Fibroblast of skin of right quadriceps (primary cell): ENCODE results near the gene GLMP.

ENCODE experiments used
- DNase-seq: peaks from one replicate; pipeline ENCODE4 v3.0.0-alpha.2; 2013

GLMP gene

DNA sequence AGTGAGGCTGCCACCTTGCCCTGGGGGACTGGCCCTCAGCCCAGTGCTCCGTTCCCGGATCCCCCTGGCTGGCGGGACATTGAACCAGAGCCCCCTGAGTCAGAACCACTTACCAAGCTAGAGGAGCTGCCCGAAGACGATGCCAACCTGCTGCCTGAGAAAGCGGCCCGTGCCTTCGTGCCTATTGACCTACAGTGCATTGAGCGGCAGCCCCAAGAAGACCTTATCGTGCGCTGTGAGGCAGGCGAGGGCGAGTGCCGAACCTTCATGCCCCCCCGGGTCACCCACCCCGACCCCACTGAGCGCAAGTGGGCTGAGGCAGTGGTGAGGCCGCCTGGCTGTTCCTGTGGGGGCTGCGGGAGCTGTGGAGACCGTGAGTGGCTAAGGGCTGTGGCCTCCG, 10.0 kb downstream of the GLMP start:
- no peak for DNase-seq

DNA sequence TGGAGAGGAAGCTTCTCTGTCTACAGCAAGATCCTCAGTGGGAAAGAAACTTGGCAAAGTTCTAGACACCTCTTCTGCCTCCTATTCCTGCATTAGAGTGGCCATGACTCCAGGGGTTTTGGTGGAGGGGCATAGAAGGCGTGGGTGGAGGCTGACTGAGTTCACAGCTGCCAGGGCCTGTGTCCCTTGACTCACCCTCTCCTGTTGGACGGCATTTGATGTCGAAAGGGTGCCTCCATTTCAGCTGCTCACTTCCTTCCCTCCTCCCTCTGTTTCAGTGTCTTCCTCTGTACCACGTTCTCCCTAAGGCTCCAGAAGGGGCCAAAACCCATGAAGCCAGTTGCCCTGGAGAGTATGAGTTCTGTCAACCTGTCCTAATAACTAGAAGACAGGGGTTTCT, 10.7 kb downstream of the GLMP start:
- DNase-seq, result no peak

DNA sequence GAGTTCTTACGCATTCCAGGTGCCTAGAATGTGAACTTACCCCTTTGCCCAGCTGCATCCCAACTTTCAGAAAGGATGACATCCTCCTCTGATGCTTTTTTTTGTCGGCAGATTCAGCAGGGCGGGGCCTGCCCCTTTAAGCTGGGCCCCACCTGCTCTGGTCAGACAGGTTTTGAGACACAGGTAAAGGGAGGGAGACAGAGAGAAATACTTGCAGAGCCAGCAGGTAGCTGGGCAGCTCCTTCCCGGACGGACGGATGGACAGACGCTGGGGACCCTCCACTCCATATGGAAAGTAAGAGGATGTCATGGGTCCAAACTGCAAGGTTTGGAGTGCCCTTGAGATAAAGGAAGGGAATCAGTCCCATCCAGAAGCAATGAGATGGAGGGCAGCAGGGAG, 11.4 kb downstream of the GLMP start, which contains the start of gene TMEM79:
TSS of gene TMEM79 (plus strand) at position 214 of the 400 bp plus-strand sequence. CDS start 902 bp downstream, outside the sequence.
- DNase-seq, result no peak

DNA sequence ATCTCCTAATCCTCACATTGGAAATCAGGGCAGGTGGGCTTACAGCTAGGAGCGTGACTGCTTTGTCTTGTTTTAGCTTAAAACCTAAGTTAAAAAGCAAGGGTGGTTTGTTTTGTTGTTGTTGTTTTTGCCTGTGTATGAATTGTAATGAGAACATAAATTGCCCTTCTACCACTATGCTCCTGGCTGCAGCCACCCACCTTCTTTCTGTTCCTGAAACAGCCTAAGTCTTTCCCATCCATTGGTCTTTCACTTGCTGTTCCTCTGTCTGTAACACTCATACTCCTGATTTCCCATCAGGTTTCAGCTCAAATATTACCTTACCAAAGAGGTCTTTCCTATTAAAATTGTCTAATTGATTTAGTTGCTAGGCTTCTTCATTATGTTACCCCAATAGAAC, 12.0 kb downstream of the GLMP start:
- no peak for DNase-seq

DNA sequence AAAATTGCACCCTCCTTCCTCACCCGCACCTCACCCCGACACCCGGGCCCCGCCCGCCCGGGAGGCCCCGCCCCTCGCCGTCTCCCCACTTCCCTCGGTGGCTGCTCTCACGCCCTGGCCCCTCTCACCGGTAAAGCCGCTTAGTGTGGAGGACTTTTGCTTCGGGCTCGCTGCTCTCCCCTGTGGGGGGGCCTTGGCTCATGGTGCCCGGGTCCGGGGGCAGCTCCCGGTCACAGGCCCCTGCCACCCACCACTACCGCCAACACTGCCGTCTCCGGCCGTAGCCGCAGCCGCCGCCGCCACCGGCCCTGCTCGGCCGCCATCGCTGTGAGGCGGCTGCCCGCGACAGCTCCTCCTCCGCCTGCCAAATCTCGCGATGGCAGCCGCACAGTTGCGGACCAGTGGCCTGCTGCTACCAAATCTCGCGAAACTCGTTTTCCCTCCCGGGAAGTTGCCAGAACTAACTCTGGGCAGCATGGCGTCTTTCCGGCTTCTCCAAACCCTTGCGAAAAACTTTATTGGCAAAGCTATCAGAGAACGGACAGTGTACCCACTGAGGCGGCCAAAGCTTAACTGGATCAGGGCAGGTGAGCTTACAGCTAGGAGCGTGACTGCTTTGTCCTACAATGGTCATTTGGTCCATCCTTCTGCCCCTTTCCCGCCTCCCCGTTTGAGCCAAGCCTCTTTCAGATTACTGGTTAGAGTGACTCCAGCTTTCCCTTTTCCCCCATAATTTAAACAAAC, 12.8 kb downstream of the GLMP start, which contains the start of gene SMG5:
TSS of gene SMG5 (minus strand) at position 347 of the 744 bp plus-strand sequence. CDS start at position 202, 145 bp downstream.
- peak; percentile 99 for DNase-seq

DNA sequence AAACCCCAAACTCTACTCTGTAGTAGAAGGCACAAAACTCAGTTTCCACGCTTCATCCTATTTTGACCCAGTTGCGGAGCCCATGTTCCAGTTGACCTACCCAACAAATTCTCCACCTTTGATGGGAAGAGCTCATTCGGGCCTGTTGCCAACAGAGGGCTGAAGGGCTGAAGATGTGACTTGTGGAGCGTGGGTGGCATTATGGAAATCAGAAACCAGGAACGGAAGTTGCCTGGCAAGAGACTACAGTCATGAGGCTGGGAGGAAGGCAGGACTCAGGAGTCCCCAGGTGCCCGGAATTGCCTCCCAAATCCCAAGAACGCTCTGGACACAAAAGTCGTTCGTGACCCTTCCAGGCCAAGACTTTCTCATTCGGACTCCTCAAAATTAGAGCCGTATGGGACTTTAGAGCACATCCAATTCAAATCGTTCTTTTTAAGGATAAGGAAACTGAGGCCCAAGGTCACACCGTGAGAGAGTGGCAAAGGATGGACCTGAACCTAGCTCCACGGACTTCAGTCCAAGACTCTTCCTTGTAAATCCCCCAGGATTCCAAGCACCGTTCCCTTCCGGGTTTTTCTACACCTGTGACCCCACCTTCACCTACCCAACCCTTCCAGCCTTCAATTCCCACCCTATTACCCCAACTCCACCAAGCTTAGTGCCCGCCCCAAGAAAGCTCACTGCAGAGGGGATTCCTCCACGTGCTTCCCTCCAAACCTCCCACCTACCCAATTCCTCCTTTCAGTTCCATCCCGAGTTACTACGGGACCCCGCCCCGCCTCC, 13.6 kb downstream of the GLMP start:
- DNase-seq, result no peak

DNA sequence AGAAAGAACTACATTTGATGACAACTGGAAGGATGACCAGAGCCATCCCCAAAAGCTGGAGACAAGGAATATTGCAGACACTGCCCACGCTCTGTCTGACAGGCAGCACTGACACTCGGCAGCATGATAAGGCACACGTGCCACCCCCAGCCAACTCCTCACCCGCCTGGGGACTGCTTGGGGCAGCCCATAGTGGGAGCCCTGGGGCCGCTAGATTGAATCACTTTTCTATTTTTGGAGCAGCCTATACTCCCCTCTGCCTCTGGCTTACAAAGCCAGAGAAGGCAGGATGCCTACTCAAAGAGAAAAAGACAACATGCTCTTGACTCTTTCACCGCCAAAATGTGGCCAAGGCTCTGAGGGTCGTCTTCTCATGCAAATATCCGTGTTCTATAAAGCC, 14.2 kb downstream of the GLMP start:
- DNase-seq, result peak; percentile 48

DNA sequence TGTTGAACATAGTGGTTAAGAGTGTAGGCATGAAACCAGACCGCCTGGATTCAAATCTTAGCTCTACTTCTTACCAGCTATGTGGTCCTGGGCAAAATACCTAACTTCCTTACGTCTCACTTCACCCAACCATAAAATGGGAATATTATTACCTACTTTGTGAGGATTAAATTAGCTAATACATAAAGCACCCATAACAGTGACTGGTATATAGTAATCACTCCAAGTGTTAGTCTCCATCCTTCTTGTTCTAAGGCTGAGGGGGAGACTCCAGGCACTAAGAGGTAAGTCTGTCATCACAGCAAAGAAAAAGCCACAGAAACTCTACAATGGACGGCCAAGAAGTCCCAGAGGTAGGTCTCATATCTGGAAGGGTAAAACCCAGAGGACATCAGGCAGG, 15.6 kb downstream of the GLMP start:
- no peak for DNase-seq

DNA sequence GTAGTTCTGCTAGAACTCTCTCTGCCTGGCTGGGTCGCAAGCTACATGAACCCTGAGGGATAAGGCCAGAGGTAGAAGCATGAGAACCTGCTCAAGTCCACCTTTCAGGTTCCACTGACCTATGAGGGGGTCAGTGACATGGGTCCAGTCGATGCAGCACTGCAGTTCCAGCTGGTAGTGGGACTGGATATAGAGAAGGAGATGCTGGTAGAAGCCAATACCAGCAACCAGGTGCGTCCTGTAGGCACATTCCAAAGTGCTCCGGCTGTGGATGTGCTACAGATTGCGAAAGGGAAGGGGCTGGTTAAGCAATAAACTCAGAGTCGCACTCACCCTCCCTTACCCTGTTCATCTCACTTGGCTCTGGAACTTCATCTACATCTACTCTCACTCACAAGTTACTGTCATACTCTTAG, 18.5 kb downstream of the GLMP start:
- DNase-seq, result no peak

DNA sequence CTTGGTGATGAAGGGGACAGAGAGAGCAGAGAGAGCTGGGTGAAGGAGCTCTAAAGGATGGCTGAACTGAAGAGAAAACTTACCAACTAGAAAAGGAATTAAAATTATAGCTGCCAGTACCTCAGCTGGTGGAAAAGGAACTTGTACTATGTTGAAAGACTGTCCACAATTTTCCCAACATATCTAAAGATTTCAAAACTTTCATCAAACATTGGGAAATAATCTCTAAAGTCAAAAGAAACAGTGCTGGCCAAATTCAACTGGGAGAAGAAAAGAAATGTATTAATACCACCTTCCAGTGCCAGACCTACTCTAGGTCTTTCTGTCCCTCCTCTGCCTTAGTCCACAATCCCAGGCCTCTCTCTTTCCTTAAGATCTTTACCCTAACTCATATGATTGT, 18.9 kb downstream of the GLMP start:
- no peak for DNase-seq

DNA sequence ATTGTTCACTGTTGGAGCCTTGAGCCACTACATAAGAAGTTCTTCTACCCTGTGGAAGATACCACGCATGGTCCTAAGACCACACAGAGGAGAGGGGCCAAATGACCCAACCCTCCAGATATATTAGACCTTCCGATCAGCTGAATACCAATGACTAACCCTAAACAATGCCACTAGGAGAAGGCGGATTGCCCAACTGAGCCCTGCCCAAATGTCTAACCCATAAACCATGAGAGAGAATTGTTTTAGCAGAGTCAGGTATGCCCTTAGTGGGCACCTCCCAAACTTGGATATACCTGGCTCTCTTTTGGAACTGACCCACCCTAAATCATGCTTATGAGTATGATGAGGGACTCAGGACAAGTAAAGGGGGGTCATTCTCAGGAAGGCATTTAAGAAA, 25.2 kb downstream of the GLMP start:
- DNase-seq, result no peak

DNA sequence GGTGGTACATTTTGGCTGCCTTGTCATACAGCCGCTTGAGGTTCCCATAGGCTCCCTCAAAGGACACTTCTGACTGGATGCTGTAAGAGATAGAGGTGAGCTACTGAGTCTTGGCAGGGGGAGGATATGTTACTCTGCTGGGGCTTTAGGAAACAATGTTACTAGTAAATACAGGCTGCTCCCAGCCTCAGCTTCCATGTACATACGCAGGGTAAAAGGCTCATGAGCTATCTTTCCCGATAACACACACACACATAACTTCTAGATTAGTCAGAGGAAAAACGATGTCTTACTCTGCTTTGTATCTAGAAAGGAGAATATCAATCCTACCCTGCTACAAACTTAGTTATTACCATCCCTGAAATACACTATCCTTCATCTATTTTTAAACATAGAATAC, 27.1 kb downstream of the GLMP start:
- no peak for DNase-seq

DNA sequence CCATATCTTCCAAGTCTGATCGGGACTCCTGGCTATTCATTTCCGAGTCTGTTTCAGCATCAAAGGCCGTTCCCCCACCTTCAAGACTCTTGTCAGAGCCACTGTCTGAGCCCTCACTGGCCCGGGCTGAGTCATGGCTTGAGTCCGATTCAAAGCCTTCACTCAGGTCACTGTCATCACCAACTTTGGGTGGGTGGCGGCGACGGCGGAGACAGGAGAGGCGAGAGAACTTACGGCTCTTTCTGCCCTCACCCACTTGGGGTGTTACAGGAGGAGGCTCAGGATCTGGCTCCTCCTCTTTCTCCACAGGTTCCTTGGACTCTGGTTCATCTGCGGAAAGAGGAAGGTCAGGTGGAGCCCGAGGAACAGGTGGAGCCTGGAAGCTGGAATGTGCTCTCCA, 29.4 kb downstream of the GLMP start:
- DNase-seq, result no peak

DNA sequence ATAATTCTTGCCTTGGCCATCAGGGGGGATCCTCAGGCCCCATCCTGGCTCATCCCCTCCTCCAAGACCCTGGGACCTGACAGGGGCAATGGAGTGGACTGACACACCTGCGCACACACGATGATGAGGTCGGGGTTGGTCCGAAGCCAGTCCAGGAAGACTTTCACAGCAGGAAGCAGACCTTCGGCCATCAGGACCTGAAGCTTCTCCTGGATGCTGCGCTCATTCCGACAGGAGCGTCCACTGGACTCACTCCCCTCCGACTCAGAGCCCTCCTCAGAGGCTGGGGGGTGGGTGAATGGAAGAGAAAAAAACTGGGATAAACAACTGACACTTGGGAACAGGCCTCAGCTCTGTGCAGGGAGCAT, 32.2 kb downstream of the GLMP start:
- no peak for DNase-seq

DNA sequence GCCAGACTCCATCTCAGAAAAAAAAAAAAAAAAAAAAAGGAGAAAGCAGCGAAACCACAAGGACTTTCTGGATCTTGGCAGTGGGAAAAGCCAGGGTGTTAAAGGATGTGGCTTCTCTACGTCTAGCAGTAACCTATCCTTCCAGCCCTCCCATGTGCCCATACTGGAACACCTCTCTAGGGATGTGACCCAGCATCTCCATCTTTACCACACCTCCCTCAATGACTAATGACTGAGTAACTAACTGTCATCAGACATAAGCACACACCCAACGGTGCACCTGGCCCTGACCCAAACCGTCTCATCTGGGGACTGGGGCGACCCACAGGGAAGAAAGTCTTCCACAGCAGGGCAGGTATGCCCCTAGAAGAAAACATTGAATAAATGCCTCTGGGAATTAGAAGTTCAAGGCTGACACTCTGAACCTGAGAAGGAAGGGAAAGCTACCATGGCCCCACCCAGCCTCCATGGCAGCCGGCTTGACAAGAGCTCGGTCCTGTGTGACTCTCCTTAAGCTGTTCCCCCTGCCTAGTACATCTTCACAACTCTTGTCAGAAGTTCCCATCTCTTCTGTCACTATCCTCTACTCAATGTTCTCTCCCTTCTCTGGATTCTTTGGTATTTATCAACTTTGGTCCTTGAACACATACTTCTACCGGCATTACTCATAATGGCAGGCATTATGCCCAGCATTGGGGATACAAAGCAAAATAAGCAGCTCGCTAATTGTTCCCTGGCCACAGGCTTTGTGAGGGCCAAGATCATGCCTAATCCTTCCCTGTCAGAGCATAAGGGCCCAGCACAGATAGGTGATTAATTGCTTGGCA, 32.8 kb downstream of the GLMP start:
- peak; percentile 78 for DNase-seq

DNA sequence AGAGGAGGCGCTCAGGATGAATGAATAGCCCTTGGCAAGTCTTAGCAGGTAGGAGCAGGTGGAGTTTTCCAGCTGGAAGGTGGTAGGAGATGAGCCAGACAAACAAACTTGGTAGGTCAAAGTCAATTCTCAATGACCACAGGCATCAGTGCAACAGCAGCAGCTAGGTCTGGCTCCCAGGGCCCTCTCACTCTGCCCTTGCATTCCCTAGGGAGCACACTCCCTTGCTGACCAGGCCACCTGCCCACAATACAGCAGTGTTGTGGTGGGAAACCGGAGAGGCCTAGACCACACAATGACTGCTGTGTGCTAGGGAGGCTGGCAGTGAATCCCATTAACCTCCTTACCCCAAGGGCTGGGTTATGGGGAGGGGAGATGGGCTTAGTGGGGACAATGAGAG, 34.6 kb downstream of the GLMP start:
- DNase-seq, result no peak

DNA sequence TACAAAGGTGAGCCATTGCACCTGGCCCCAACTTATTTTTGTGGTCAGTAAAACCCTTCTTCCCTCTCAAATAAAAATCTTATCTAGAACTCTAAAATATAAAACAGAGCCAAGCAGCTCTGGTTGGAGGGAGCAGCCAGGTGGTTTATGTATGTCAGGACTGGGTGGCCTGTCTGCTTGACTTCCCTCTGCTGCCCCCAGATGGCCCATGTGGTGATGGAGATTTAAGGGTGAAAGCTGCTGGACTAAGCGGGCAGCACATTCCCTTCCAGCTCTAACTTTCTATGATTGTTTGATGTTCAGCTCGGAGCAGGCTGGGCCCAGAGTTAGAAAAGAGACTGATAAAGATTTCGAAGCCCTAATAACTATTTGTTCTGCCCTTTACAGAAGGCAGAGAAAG, 35.7 kb downstream of the GLMP start:
- DNase-seq, result no peak

DNA sequence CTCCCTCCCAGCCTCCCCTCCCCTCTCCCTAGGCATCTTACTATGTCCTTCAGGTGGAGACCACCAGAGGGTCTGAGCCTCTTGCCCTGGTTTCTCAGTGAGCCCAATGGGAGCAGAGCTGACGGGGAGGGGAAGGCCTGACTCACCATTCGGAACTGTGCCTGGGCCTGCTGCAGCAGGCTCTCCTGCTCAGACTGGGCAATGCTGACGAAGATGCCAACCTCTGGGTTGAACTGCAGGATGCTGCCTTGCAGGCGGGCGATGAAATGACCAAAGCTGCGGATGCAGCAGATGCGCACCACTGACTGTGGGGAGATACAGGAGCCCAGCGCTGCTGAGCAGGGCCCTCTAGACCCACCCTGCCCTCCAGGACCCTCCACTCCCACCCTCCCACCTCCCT, 36.6 kb downstream of the GLMP start:
- no peak for DNase-seq

DNA sequence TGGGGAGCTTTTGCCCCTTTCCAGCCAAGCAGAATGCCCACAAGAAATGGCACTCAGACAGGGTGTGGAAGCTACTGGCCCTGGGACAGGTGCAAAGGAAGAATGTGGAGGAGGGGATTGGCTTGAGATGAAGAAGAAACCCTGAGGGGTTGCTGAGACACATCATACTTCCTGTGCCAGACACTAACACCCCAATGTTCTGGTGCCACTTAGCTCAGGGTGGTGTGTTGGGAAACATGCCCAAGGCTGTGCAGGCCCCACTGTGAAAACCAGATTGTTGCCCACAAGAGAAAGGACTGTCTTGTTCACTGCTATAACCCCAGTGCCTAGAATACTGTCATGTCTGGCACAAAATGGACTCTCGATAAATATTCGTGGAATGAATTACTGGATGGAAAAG, 37.8 kb downstream of the GLMP start:
- no peak for DNase-seq

DNA sequence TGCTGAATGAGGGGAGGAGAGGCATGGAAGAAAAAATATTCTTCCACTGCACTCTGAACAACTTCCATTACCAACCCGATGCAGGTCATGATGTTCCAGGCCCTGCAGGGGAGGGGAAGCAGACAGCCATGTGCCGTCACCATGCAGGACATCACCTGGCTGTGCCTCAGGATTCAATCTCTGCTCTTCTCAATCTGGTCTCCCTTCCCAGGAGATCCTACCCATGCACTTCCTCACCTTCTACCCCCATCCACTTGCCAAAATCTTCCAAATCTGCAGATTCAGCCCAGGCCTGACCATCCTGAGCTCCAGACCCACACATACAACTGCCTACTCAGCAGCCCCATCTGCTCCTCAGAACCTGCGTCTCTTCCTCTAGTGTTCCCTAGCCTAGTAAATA, 41.8 kb downstream of the GLMP start:
- DNase-seq, result no peak

DNA sequence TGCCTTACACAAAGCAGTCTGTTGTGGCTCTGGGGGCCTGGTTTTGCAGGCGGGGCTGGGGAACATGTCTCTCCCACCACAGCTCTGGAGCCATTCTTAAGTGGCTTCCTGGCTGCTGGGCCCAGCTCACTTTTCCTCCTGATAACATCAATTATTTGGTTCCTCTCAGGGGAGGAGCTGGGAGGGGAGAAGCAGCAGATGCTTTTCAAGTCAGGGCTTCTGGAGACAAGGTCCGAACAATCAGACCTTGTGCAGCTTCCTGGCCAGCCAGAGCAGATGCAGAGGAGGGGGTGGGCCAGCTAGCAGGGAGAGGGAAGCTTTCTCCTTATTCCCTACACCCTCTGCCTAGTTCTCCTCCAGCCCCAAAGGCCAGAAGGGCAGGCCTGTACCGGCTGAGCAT, 44.0 kb downstream of the GLMP start:
- DNase-seq, result no peak

DNA sequence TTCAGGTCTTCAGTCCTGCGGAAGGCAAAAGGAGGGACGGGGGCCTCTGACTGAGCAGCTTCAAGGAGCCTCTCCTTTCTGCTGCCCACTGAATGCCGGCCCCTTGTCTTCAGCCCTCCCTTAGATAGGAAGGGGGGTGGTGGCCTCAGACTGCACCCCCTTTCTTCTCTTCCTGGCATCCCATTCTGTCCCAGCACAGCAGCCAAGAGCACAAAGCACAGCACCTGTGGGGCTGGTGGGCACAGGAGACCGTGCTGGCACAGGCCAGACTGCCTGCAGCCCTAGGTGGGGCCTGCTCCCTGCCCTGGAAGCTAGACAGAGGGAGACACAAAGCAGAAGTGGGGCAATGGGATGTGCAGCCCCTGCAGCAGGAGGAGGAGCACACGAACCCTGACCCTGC, 45.9 kb downstream of the GLMP start:
- no peak for DNase-seq

DNA sequence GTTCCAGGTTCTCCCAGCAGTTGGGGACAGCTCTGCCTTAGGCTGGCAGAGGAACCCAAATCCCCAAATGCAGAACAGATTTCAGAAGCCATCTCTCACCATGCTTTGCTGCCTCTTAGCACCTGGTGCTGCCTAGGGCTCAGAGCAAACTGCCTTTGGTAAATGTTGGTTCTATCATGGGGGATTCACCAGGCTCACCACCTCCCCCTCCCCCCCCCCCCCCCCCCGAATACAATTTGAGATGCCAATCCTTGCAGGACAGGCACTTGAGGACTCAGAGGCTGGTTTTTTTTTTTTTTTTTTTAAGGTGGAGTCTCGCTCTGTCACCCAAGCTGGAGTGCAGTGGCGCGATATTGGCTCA, 47.2 kb downstream of the GLMP start:
- no peak for DNase-seq
